Astrocyte (in vitro differentiated cells and primary cell): ENCODE data around the gene RHOG.

Experiments used
- EZH2 ChIP-seq: IDR thresholded peaks from 2 replicates; pipeline ENCODE4 v1.6.1; 2012; ENCODE audit warnings: mild to moderate bottlenecking, low read length, inconsistent platforms; ENCODE audit not compliant: insufficient read depth
- TF ChIP-seq, protein P1 (sequence below): IDR thresholded peaks from 2 replicates; pipeline ENCODE4 v1.5.1; 2011; ENCODE audit warnings: low read depth, mild to moderate bottlenecking, inconsistent platforms, low read length, moderate library complexity; ENCODE audit not compliant: insufficient read depth

- no peak for TF ChIP-seq EZH2
- TF ChIP-seq, protein P1, sequence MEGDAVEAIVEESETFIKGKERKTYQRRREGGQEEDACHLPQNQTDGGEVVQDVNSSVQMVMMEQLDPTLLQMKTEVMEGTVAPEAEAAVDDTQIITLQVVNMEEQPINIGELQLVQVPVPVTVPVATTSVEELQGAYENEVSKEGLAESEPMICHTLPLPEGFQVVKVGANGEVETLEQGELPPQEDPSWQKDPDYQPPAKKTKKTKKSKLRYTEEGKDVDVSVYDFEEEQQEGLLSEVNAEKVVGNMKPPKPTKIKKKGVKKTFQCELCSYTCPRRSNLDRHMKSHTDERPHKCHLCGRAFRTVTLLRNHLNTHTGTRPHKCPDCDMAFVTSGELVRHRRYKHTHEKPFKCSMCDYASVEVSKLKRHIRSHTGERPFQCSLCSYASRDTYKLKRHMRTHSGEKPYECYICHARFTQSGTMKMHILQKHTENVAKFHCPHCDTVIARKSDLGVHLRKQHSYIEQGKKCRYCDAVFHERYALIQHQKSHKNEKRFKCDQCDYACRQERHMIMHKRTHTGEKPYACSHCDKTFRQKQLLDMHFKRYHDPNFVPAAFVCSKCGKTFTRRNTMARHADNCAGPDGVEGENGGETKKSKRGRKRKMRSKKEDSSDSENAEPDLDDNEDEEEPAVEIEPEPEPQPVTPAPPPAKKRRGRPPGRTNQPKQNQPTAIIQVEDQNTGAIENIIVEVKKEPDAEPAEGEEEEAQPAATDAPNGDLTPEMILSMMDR, result no peak
These were observed 3.0 kb downstream of the RHOG start for GRCh38 chr11:3837793-3838192.
